Erythroblast (primary cell): Measurements from ENCODE around the gene NRIP3.

ENCODE experiments used
- GATA1 ChIP-seq: IDR thresholded peaks from 2 replicates; pipeline ENCODE4 v1.6.1; 2011; ENCODE audit warnings: low read depth, mild to moderate bottlenecking, control low read depth, low read length, moderate library complexity
- POLR2A ChIP-seq: IDR thresholded peaks from 2 replicates; pipeline ENCODE4 v1.6.1; 2011; ENCODE audit warnings: mild to moderate bottlenecking, low read length

DNA sequence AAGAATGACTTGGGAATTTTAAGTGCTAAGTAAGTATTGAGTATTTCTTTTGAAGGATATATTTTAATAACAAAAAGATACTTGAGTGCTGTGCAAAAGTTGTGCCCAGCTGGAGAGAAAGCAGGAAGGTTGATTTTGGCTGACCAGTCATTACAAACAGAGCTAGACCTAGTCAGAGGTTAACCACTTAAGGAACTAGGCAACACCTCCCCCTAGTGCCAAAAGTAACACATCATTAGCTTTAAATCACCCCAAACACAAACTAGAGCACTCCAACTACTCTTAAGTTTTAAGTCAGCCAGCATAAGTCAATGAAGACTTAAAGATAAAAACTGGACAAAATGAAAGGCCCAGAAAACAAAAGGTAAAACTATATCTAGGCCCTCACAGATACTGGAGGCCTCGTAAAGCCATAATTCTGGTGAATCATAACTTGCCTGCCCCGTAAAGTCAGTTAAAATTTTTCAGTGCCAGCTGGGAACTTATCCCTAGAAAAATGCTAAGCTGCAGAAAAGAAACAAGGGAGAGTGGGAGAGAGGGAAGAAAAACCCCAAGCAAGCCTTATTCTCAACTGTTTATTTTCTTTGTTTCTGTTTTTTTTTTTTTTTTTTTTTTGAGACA lies 44.1 kb downstream of the NRIP3 start:
- TF ChIP-seq POLR2A (no peak), GATA1 (no peak)
